Activated CD8-positive, alpha-beta memory T cell treated with anti-CD3 and anti-CD28 coated beads, Interleukin-2, amount 50 U/mL, for 24 hours (primary cell): ENCODE results near the gene MAGI2.

ENCODE experiments used
- DNase-seq: peaks from one replicate; pipeline ENCODE4 v3.0.0-alpha.2; 2020; ENCODE audit errors: extremely low read depth

The MAGI2 gene

GRCh38 chr7:78924581-78924980 lies 528.9 kb downstream of the MAGI2 start:
- DNase-seq, result no peak

- DNase-seq, result no peak
Observed at GRCh38 chr7:78912781-78913180, 540.7 kb downstream of the MAGI2 start.

- DNase-seq, result no peak
Observed at GRCh38 chr7:78906735-78907134, 546.7 kb downstream of the MAGI2 start.

GRCh38 chr7:78905436-78905835 lies 548.0 kb downstream of the MAGI2 start:
- DNase-seq, result no peak

- no peak for DNase-seq
Observed at GRCh38 chr7:78904983-78905382, 548.5 kb downstream of the MAGI2 start.

GRCh38 chr7:78901566-78901965 lies 551.9 kb downstream of the MAGI2 start:
- DNase-seq, result no peak

GRCh38 chr7:78900806-78901205 lies 552.7 kb downstream of the MAGI2 start:
- no peak for DNase-seq

- DNase-seq, result no peak
Observed at GRCh38 chr7:78895393-78895792, 558.1 kb downstream of the MAGI2 start.

GRCh38 chr7:78879206-78879605 lies 574.3 kb downstream of the MAGI2 start:
- no peak for DNase-seq

GRCh38 chr7:78873117-78873516 lies 580.4 kb downstream of the MAGI2 start:
- DNase-seq, result no peak

- no peak for DNase-seq
Observed at GRCh38 chr7:78864339-78864738, 589.1 kb downstream of the MAGI2 start.

- no peak for DNase-seq
Observed at GRCh38 chr7:78863281-78863680, 590.2 kb downstream of the MAGI2 start.

GRCh38 chr7:78862411-78862900 lies 591.0 kb downstream of the MAGI2 start:
- DNase-seq, result no peak

GRCh38 chr7:78852951-78853350 lies 600.5 kb downstream of the MAGI2 start:
- no peak for DNase-seq

GRCh38 chr7:78850093-78850740 lies 603.2 kb downstream of the MAGI2 start:
- DNase-seq, result no peak

GRCh38 chr7:78845155-78845554 lies 608.3 kb downstream of the MAGI2 start:
- no peak for DNase-seq

GRCh38 chr7:78842068-78842467 lies 611.4 kb downstream of the MAGI2 start:
- DNase-seq, result no peak

GRCh38 chr7:78835897-78836296 lies 617.6 kb downstream of the MAGI2 start:
- no peak for DNase-seq

- no peak for DNase-seq
Observed at GRCh38 chr7:78828317-78828716, 625.1 kb downstream of the MAGI2 start.

GRCh38 chr7:78803501-78804127 lies 649.9 kb downstream of the MAGI2 start:
- no peak for DNase-seq

GRCh38 chr7:78794101-78794500 lies 659.4 kb downstream of the MAGI2 start:
- no peak for DNase-seq

- no peak for DNase-seq
Observed at GRCh38 chr7:78792624-78793023, 660.8 kb downstream of the MAGI2 start.

- DNase-seq, result no peak
Observed at GRCh38 chr7:78792006-78792405, 661.5 kb downstream of the MAGI2 start.

GRCh38 chr7:78788464-78788863 lies 665.0 kb downstream of the MAGI2 start:
- DNase-seq, result no peak
